SK-N-SH treated with all-trans-retinoic acid at 6 μM for 48 hours (cell line): ENCODE data around the gene GID4.

Experiments
- ARNTL ChIP-seq: fragments of 450-650 bp; formaldehyde crosslinking; IDR thresholded peaks from 2 replicates; pipeline ENCODE4 v1.5.0; 2020; ENCODE audit warnings: low read depth, mild to moderate bottlenecking, moderate library complexity, borderline replicate concordance
- BACH2 ChIP-seq: fragments of 250-450 bp; sonication (Bioruptor Pico); IDR thresholded peaks from 2 replicates; pipeline ENCODE4 v1.9.0; 2021; ENCODE audit warnings: mild to moderate bottlenecking, borderline replicate concordance
- CREB5 ChIP-seq: fragments of 250-450 bp; sonication (Bioruptor Pico); IDR thresholded peaks from 2 replicates; pipeline ENCODE4 v1.5.1; 2020; ENCODE audit warnings: low read depth, mild to moderate bottlenecking, moderate library complexity
- OSR1 ChIP-seq: fragments of 250-450 bp; sonication (Bioruptor Pico); IDR thresholded peaks from 2 replicates; pipeline ENCODE4 v1.8.0; 2022; ENCODE audit warnings: moderate library complexity, mild to moderate bottlenecking, inconsistent platforms
- PPARA ChIP-seq: fragments of 250-450 bp; sonication (Bioruptor Pico); IDR thresholded peaks from 2 replicates; pipeline ENCODE4 v1.5.0; 2020; ENCODE audit warnings: mild to moderate bottlenecking, borderline replicate concordance
- RARB ChIP-seq: fragments of 250-450 bp; sonication (Bioruptor Pico); IDR thresholded peaks from 2 replicates; pipeline ENCODE4 v1.8.0; 2021; ENCODE audit warnings: mild to moderate bottlenecking, moderate library complexity
- ZC3H10 ChIP-seq: fragments of 250-450 bp; sonication (Bioruptor Pico); IDR thresholded peaks from 2 replicates; pipeline ENCODE4 v1.5.1; 2021; ENCODE audit warnings: mild to moderate bottlenecking, moderate library complexity
- ZFP3 ChIP-seq: fragments of 250-450 bp; sonication (Bioruptor Pico); IDR thresholded peaks from 2 replicates; pipeline ENCODE4 v1.5.0; 2020; ENCODE audit warnings: mild to moderate bottlenecking, moderate library complexity
- ZFP30 ChIP-seq: fragments of 450-650 bp; formaldehyde crosslinking; IDR thresholded peaks from 2 replicates; pipeline ENCODE4 v1.5.0; 2022; ENCODE audit warnings: mild to moderate bottlenecking, moderate library complexity
- ZNF70 ChIP-seq: fragments of 450-650 bp; formaldehyde crosslinking; IDR thresholded peaks from 2 replicates; pipeline ENCODE4 v1.5.0; 2020; ENCODE audit warnings: mild to moderate bottlenecking, moderate library complexity
- ZNF8 ChIP-seq: fragments of 450-650 bp; formaldehyde crosslinking; IDR thresholded peaks from 2 replicates; pipeline ENCODE4 v1.5.0; 2020; ENCODE audit warnings: mild to moderate bottlenecking, moderate library complexity
- TF ChIP-seq, protein P1 (sequence below): fragments of 250-450 bp; sonication (Bioruptor Pico); IDR thresholded peaks from 2 replicates; pipeline ENCODE4 v1.8.0; 2020; ENCODE audit warnings: mild to moderate bottlenecking, moderate library complexity, borderline replicate concordance

DNA sequence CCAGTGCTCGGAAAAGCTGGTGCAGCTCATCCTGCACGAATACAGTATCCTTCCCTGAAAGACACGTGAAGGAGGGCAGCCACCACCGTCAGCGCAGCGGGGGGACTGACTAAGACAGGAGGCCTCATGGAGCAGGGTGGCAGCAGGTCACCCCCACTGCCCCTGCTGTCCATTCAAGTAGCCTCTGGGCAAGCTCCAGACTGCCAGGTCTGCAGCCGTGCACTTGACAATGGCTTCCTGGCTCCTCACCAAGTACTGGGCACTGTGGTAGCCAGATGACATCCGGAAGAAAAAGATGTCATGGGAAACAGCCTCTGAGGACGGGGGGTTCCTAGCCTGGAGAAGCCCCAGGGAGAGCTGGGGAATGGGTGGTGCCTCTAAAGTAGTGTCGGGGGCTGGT is 61.4 kb downstream of the GID4 start:
- no peak for TF ChIP-seq ZNF8
- no peak for TF ChIP-seq RARB (CRISPR knock-in tag)
- TF ChIP-seq ZFP3 (CRISPR knock-in tag) = no peak
- no peak for TF ChIP-seq ARNTL (CRISPR knock-in tag)
- TF ChIP-seq, protein P1, sequence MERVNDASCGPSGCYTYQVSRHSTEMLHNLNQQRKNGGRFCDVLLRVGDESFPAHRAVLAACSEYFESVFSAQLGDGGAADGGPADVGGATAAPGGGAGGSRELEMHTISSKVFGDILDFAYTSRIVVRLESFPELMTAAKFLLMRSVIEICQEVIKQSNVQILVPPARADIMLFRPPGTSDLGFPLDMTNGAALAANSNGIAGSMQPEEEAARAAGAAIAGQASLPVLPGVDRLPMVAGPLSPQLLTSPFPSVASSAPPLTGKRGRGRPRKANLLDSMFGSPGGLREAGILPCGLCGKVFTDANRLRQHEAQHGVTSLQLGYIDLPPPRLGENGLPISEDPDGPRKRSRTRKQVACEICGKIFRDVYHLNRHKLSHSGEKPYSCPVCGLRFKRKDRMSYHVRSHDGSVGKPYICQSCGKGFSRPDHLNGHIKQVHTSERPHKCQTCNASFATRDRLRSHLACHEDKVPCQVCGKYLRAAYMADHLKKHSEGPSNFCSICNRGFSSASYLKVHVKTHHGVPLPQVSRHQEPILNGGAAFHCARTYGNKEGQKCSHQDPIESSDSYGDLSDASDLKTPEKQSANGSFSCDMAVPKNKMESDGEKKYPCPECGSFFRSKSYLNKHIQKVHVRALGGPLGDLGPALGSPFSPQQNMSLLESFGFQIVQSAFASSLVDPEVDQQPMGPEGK (CRISPR knock-in tag) = no peak
- no peak for TF ChIP-seq CREB5 (CRISPR knock-in tag)
- TF ChIP-seq OSR1 = no peak
- TF ChIP-seq PPARA (CRISPR knock-in tag) = no peak
- no peak for TF ChIP-seq ZFP30 (CRISPR knock-in tag)
- TF ChIP-seq ZC3H10 (CRISPR knock-in tag) = no peak
- TF ChIP-seq ZNF70 (CRISPR knock-in tag) = no peak
- no peak for TF ChIP-seq BACH2 (CRISPR knock-in tag)
